IMR-90 (cell line): Measurements from ENCODE around the gene LRRC61. TPM values are rescaled to one million over a fixed set of nuclear protein-coding genes. Genes with fewer than 3 reads are reported as not detected.

ENCODE experiments used
- ATAC-seq: fragments of 200-7000 bp; cut with Tn5 transposase; 2 replicates; pipeline ENCODE4 v1.9.1; 2020; ENCODE audit warnings: low read depth, mild to moderate bottlenecking, moderate library complexity
- BruUV-seq: library from RNA; stranded (reverse); fragments of 400-500 nt; replicated peaks from 2 replicates; lab custom pipeline; 2021; lab: Mats Ljungman, UMichigan
- CTCF ChIA-PET: fragments of 300-600 bp; formaldehyde crosslinking; extraction: SDS; loops from one replicate; lab custom pipeline; 2021; ENCODE audit warnings: antibody characterized with exemption; lab: Yijun Ruan, JAX
- POLR2A ChIA-PET: fragments of 300-600 bp; sonication (Branson Sonifier 250); formaldehyde crosslinking; loops from one replicate; lab custom pipeline; 2022; ENCODE audit warnings: antibody characterized with exemption; ENCODE audit not compliant: unreplicated experiment; lab: Charles Lee
- DNase-seq: peaks from one replicate; pipeline ENCODE4 v3.0.0; 2013
- H2AFZ ChIP-seq: replicated peaks from 2 replicates; pipeline ENCODE3; 2013; ENCODE audit warnings: low read length, mild to moderate bottlenecking; ENCODE audit not compliant: poor library complexity
- H2AK5ac ChIP-seq: 2 replicates; pipeline ENCODE4 v1.6.1; 2013; ENCODE audit warnings: low read depth, low read length, inconsistent platforms
- H2AK9ac ChIP-seq: replicated peaks from 2 replicates; pipeline ENCODE3; 2013; ENCODE audit warnings: mild to moderate bottlenecking, low read depth, low read length, moderate library complexity; ENCODE audit not compliant: poor library complexity
- H2BK120ac ChIP-seq: 2 replicates; pipeline ENCODE4 v1.6.1; 2013; ENCODE audit warnings: low read depth, low read length, inconsistent platforms
- H2BK15ac ChIP-seq: 3 replicates; pipeline ENCODE4 v1.6.1; 2013; ENCODE audit warnings: low read depth, low read length, inconsistent platforms
- H2BK20ac ChIP-seq: 2 replicates; pipeline ENCODE4 v1.6.1; 2013; ENCODE audit warnings: low read depth, mild to moderate bottlenecking, inconsistent platforms, low read length, moderate library complexity
- H2BK5ac ChIP-seq: 2 replicates; pipeline ENCODE4 v1.6.1; 2013; ENCODE audit warnings: mild to moderate bottlenecking, low read depth, low read length, inconsistent platforms; ENCODE audit not compliant: poor library complexity, severe bottlenecking
- H3K14ac ChIP-seq: replicated peaks from 2 replicates; pipeline ENCODE4 v1.6.1; 2013; ENCODE audit warnings: low read depth, low read length, inconsistent platforms
- H3K18ac ChIP-seq: 2 replicates; pipeline ENCODE4 v1.6.1; 2013; ENCODE audit warnings: low read depth, low read length, control low read depth
- H3K23ac ChIP-seq: 2 replicates; pipeline ENCODE4 v1.6.1; 2013; ENCODE audit warnings: low read depth, low read length, inconsistent platforms
- H3K27ac ChIP-seq: 2 replicates; pipeline ENCODE4 v1.5.1; 2013; ENCODE audit warnings: mild to moderate bottlenecking, control low read depth, low read length; ENCODE audit not compliant: insufficient read depth
- H3K27me3 ChIP-seq: 2 replicates; pipeline ENCODE4 v1.6.1; 2013; ENCODE audit warnings: low read length; ENCODE audit not compliant: control insufficient read depth, insufficient read depth
- H3K36me3 ChIP-seq: 2 replicates; pipeline ENCODE4 v1.6.1; 2013; ENCODE audit warnings: low read length, mixed read lengths; ENCODE audit not compliant: control insufficient read depth, insufficient read depth
- H3K4ac ChIP-seq: 2 replicates; pipeline ENCODE4 v1.6.1; 2013; ENCODE audit warnings: low read depth, low read length, inconsistent platforms
- H3K4me1 ChIP-seq: 2 replicates; pipeline ENCODE4 v1.6.1; 2013; ENCODE audit warnings: low read length, mixed read lengths; ENCODE audit not compliant: control insufficient read depth, insufficient read depth
- H3K4me2 ChIP-seq: 2 replicates; pipeline ENCODE4 v1.6.1; 2013; ENCODE audit warnings: low read depth, mild to moderate bottlenecking, control low read depth, low read length, moderate library complexity
- H3K4me3 ChIP-seq: 2 replicates; pipeline ENCODE4 v1.5.1; 2013; ENCODE audit warnings: low read depth, mild to moderate bottlenecking, control low read depth, low read length, moderate library complexity; ENCODE audit not compliant: insufficient read depth
- H3K56ac ChIP-seq: 2 replicates; pipeline ENCODE4 v1.6.1; 2013; ENCODE audit warnings: low read length, inconsistent platforms; ENCODE audit not compliant: insufficient read depth; ENCODE audit errors: extremely low read depth
- H3K79me1 ChIP-seq, 2 experiments: 2 replicates each; pipeline ENCODE4 v1.6.1; 2013; ENCODE audit warnings: low read length in 2 of 2, inconsistent platforms in 1 of 2, low read depth in 1 of 2
- H3K9ac ChIP-seq: 2 replicates; pipeline ENCODE4 v1.6.1; 2013; ENCODE audit warnings: low read depth, low read length, control low read depth
- H3K9me1 ChIP-seq: 2 replicates; pipeline ENCODE4 v1.6.1; 2013; ENCODE audit warnings: low read length, inconsistent platforms; ENCODE audit not compliant: insufficient read depth
- H3K9me3 ChIP-seq: 2 replicates; pipeline ENCODE4 v1.6.1; 2013; ENCODE audit warnings: low read length; ENCODE audit not compliant: control insufficient read depth, insufficient read depth
- H4K20me1 ChIP-seq: 2 replicates; pipeline ENCODE4 v1.6.1; 2013; ENCODE audit warnings: low read length, inconsistent platforms; ENCODE audit not compliant: insufficient read depth
- H4K5ac ChIP-seq: 2 replicates; pipeline ENCODE4 v1.6.1; 2013; ENCODE audit warnings: mild to moderate bottlenecking, low read depth, low read length, control low read depth
- H4K8ac ChIP-seq, 2 experiments: 2 replicates each; pipeline ENCODE4 v1.6.1; 2013; ENCODE audit warnings: low read depth in 2 of 2, low read length in 2 of 2, control low read depth in 1 of 2, inconsistent platforms in 1 of 2
- H4K91ac ChIP-seq: 2 replicates; pipeline ENCODE4 v1.6.1; 2013; ENCODE audit warnings: low read depth, low read length, inconsistent platforms; ENCODE audit not compliant: insufficient read depth
- BHLHE40 ChIP-seq: fragments of 150-350 bp; IDR thresholded peaks from 2 replicates; pipeline ENCODE4 v1.6.1; 2016; ENCODE audit warnings: mild to moderate bottlenecking, low read depth, low read length
- CEBPB ChIP-seq: IDR thresholded peaks from 2 replicates; pipeline ENCODE4 v1.6.1; 2012; ENCODE audit warnings: low read depth, low read length, improper control_type of control experiment
- CHD1 ChIP-seq: IDR thresholded peaks from 2 replicates; pipeline ENCODE4 v1.6.1; 2012; ENCODE audit warnings: low read depth, low read length, improper control_type of control experiment
- FOS ChIP-seq: fragments of 150-350 bp; IDR thresholded peaks from 2 replicates; pipeline ENCODE4 v1.6.1; 2016; ENCODE audit warnings: low read depth, low read length
- MAFK ChIP-seq: IDR thresholded peaks from 2 replicates; pipeline ENCODE4 v1.6.1; 2012; ENCODE audit warnings: low read depth, low read length, improper control_type of control experiment
- MXI1 ChIP-seq: IDR thresholded peaks from 2 replicates; pipeline ENCODE4 v1.6.1; 2012; ENCODE audit warnings: low read depth, mild to moderate bottlenecking, low read length, moderate library complexity, borderline replicate concordance
- NFE2L2 ChIP-seq: fragments of 150-350 bp; IDR thresholded peaks from 2 replicates; pipeline ENCODE4 v1.6.1; 2016; ENCODE audit warnings: low read depth, mild to moderate bottlenecking, low read length
- RAD21 ChIP-seq: IDR thresholded peaks from 2 replicates; pipeline ENCODE4 v1.6.1; 2012; ENCODE audit warnings: low read length, improper control_type of control experiment
- SMC3 ChIP-seq: fragments of 150-350 bp; IDR thresholded peaks from 2 replicates; pipeline ENCODE4 v1.6.1; 2016; ENCODE audit warnings: low read depth, mild to moderate bottlenecking, antibody characterized with exemption, low read length, moderate library complexity
- WGBS, 2 experiments: methylation state at CpG; one replicate each; pipeline versions ENCODE4 v1.1.5 to v1.1.7; 2013; ENCODE audit warnings: missing lambda C conversion rate in 2 of 2; ENCODE audit not compliant: insufficient read length in 1 of 2; ENCODE audit errors: extremely low coverage in 2 of 2; 5-methylcytosine and 5-hydroxymethylcytosine counted together
- dilution Hi-C: fragments of 300-500 bp; cut with HindIII; formaldehyde crosslinking; loops from one replicate; pipeline ENCODE4 v1.14.3; 2018; ENCODE audit warnings: low sequenced_read_pairs; ENCODE audit not compliant: unreplicated experiment
- in situ Hi-C: fragments of 300-500 bp; cut with MboI; formaldehyde crosslinking; loops from 3 replicates; pipeline ENCODE4 v1.14.3; 2019; ENCODE audit warnings: low sequenced_read_pairs, inconsistent platforms, mixed read lengths
- intact Hi-C: fragments of 100-400 bp; cut with micrococcal nuclease; formaldehyde crosslinking; loops from 2 replicates; pipeline ENCODE4 v1.10.0; 2022
- polyA plus RNA-seq, 3 experiments: library from polyadenylated mRNA; depleted of rRNA; stranded (reverse); fragments of >200 nt; gene quantifications; 2 replicates each; pipeline ENCODE4 v1.2.3, GENCODE V29; 2012; ENCODE audit warnings: low replicate concordance in 1 of 3
- total RNA-seq: library from RNA; depleted of rRNA; stranded (reverse); fragments of >200 nt; gene quantifications from 2 replicates; pipeline ENCODE4 v1.2.3, GENCODE V29; 2012
- TF ChIP-seq, protein P1 (sequence below): conservative IDR thresholded peaks from 2 replicates; pipeline ENCODE4 v1.5.1; 2012; ENCODE audit warnings: mild to moderate bottlenecking, low read depth, low read length, improper control_type of control experiment
- TF ChIP-seq, protein P2 (sequence below): fragments of 150-350 bp; IDR thresholded peaks from 2 replicates; pipeline ENCODE4 v1.6.1; 2017; ENCODE audit warnings: mild to moderate bottlenecking, antibody characterized with exemption, low read length, low read depth

LRRC61 gene
- total and polyA plus RNA-seq, 2 of the 4 experiments (the other 2 are of a cell fraction) = 0.07 TPM; not detected in 1

DNA sequence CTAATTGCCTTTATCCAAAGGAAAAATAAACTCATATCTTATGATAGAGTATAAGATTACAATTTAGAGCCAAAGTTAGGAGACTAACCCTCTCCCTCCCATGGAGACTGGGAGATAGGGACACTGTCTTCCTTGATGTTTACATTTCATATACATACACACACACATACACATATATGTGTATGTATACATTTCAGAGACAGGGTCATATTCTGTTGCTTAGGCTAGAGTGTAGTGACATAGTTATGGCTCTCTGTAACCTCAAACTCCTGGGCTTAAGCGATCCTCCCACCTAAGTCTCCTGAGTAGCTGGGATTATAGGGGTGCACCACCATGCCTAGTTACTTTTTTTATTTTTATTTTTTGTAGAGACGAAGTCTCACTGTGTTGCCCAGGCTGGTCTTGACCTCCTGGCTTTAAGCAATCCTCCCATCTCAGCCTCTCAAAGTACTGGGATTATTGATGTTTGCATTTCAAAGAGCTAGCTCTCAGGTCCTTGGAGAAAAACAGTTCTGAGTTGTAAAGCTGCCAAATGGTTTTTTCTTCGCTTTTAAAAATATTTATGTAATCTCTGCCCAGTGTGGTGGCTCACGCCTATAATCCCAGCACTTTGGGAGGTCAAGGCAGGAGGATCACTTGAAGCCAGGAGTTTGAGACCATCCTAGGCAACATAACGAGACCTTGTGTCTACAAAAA lies 37.4 kb downstream of the LRRC61 start:
- Histone ChIP-seq H4K8ac (no peak overlapping the region), H3K4ac (no peak overlapping the region), H2AFZ (no peak overlapping the region), H4K20me1 (no peaks in the 10 kb centered on the region), H2BK20ac (no peak overlapping the region), H3K14ac (no peak overlapping the region), H3K56ac (no peak overlapping the region), H2AK9ac (no peak overlapping the region), H4K5ac (no peak overlapping the region), H2BK15ac (no peak overlapping the region), H3K27me3 (peaks cover 2% of the 10 kb centered on the region; the same call in 1 of the 2 replicates), H3K23ac (no peak overlapping the region), H3K18ac (no peak overlapping the region), H2BK5ac (no peak overlapping the region), H3K36me3 (no peaks in the 10 kb centered on the region), H3K27ac (no peak overlapping the region), H2AK5ac (no peak overlapping the region), H3K79me1 (no peaks in the 10 kb centered on the region), H2BK120ac (no peak overlapping the region), H3K9me1 (no peaks in the 10 kb centered on the region; the same call in 1 of the 2 replicates), H3K4me2 (no peak overlapping the region), H3K9ac (no peak overlapping the region), H4K91ac (no peak overlapping the region), H3K4me1 (no peaks in the 10 kb centered on the region; the same call in 1 of the 2 replicates), H3K9me3 (no peaks in the 10 kb centered on the region), H3K4me3 (no peak overlapping the region)
- WGBS, 2 experiments = no CpG with 5 or more reads among the region's 5 CpGs
- TF ChIP-seq NFE2L2 (no peak), BHLHE40 (no peak), CEBPB (no peak), FOS (no peak), SMC3 (no peak), MAFK (no peak), RAD21 (no peak), CHD1 (no peak), MXI1 (no peak)
- TF ChIP-seq, protein P1, sequence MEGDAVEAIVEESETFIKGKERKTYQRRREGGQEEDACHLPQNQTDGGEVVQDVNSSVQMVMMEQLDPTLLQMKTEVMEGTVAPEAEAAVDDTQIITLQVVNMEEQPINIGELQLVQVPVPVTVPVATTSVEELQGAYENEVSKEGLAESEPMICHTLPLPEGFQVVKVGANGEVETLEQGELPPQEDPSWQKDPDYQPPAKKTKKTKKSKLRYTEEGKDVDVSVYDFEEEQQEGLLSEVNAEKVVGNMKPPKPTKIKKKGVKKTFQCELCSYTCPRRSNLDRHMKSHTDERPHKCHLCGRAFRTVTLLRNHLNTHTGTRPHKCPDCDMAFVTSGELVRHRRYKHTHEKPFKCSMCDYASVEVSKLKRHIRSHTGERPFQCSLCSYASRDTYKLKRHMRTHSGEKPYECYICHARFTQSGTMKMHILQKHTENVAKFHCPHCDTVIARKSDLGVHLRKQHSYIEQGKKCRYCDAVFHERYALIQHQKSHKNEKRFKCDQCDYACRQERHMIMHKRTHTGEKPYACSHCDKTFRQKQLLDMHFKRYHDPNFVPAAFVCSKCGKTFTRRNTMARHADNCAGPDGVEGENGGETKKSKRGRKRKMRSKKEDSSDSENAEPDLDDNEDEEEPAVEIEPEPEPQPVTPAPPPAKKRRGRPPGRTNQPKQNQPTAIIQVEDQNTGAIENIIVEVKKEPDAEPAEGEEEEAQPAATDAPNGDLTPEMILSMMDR = no peak
- TF ChIP-seq, protein P2, sequence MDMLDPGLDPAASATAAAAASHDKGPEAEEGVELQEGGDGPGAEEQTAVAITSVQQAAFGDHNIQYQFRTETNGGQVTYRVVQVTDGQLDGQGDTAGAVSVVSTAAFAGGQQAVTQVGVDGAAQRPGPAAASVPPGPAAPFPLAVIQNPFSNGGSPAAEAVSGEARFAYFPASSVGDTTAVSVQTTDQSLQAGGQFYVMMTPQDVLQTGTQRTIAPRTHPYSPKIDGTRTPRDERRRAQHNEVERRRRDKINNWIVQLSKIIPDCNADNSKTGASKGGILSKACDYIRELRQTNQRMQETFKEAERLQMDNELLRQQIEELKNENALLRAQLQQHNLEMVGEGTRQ = no peak
- POLR2A ChIA-PET = no interaction called here
- no peak for DNase-seq
- dilution Hi-C loops (no loop called here), intact Hi-C loops (no loop called here), in situ Hi-C loops (no loop called here)
- CTCF ChIA-PET = no interaction called here
- ATAC-seq = no peak
- no TSS peak for BruUV-seq
